Vagina (tissue), 2 donors: ENCODE data around the gene NCOA7.

Experiments
- POLR2AphosphoS5 ChIP-seq, 2 donors: sonication (generic); formaldehyde crosslinking; IDR thresholded peaks; one replicate each; pipeline ENCODE4 v1.9.0; 2017; ENCODE audit warnings: antibody characterized with exemption in 2 of 2, mild to moderate bottlenecking in 2 of 2, low read depth in 1 of 2; ENCODE audit not compliant: insufficient read depth in 1 of 2
- TF ChIP-seq, protein P1 (sequence below), 3 experiments: fragments of 450-650 bp in 2 of 3; fragments of 200-600 bp in 1 of 3; sonication (generic) in 1 of 3; IDR thresholded peaks; one replicate each; pipeline ENCODE4 v1.5.1; 2017 to 2019; ENCODE audit warnings: antibody characterized with exemption in 3 of 3, mild to moderate bottlenecking in 2 of 3, moderate library complexity in 2 of 3

DNA sequence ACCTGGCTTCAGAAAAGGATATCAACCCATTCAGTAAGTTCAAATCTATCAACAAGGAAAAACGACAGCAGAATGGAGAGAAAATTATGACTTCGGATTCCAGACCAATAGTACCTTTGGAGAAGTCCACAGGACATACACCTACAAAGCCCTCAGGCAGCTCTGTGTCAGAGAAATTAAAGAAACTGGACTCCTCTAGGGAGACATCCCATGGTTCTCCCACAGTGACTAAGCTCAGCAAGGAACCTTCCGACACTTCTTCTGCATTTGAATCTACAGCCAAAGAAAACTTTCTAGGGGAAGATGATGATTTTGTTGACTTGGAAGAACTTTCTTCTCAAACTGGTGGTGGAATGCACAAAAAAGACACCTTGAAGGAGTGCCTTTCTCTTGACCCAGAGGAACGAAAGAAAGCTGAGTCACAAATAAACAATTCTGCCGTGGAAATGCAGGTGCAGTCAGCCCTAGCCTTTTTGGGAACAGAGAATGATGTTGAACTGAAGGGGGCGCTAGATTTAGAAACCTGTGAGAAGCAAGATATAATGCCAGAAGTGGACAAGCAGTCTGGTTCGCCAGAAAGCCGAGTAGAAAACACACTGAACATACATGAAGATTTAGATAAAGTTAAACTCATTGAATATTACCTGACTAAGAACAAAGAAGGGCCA, 98.4 kb downstream of the NCOA7 start:
- TF ChIP-seq, protein P1, sequence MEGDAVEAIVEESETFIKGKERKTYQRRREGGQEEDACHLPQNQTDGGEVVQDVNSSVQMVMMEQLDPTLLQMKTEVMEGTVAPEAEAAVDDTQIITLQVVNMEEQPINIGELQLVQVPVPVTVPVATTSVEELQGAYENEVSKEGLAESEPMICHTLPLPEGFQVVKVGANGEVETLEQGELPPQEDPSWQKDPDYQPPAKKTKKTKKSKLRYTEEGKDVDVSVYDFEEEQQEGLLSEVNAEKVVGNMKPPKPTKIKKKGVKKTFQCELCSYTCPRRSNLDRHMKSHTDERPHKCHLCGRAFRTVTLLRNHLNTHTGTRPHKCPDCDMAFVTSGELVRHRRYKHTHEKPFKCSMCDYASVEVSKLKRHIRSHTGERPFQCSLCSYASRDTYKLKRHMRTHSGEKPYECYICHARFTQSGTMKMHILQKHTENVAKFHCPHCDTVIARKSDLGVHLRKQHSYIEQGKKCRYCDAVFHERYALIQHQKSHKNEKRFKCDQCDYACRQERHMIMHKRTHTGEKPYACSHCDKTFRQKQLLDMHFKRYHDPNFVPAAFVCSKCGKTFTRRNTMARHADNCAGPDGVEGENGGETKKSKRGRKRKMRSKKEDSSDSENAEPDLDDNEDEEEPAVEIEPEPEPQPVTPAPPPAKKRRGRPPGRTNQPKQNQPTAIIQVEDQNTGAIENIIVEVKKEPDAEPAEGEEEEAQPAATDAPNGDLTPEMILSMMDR (IDR thresholded peaks at IDR 0.05) = peak in 1 of 3 experiments; percentile 18
- TF ChIP-seq POLR2AphosphoS5 (IDR thresholded peaks at IDR 0.05; ENCODE audit: insufficient read depth in 1 of 2, low read depth in 1 of 2) = no peak
